GM20000 (cell line): ENCODE data around the gene MKI67.

Experiments
- DNase-seq: peaks from one replicate; pipeline ENCODE4 v3.0.0; 2012; ENCODE audit warnings: low spot score
- TF ChIP-seq, protein P1 (sequence below): IDR thresholded peaks from 2 replicates; pipeline ENCODE4 v1.5.1; 2012; ENCODE audit warnings: mild to moderate bottlenecking, control low read depth; ENCODE audit errors: extremely low read depth, missing control alignments

Gene MKI67

DNA sequence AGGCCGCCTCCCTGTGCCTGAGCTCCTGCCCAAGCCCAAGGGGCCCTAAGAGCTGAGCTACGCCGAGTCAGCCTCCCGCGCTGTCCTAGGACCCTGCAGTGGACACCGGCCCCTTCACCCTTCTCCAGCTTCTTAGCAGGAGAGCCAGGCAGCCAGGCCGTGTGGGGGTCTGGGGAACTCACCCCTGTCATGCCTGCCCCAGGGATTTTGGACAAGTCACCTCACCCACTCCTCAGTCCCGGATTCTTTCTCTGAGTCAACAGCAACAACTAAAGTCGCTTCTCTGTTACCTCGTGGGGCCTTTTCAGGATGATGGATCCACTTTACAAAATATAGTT is 79.3 kb downstream of the MKI67 start:
- DNase-seq, result no peak
- TF ChIP-seq, protein P1, sequence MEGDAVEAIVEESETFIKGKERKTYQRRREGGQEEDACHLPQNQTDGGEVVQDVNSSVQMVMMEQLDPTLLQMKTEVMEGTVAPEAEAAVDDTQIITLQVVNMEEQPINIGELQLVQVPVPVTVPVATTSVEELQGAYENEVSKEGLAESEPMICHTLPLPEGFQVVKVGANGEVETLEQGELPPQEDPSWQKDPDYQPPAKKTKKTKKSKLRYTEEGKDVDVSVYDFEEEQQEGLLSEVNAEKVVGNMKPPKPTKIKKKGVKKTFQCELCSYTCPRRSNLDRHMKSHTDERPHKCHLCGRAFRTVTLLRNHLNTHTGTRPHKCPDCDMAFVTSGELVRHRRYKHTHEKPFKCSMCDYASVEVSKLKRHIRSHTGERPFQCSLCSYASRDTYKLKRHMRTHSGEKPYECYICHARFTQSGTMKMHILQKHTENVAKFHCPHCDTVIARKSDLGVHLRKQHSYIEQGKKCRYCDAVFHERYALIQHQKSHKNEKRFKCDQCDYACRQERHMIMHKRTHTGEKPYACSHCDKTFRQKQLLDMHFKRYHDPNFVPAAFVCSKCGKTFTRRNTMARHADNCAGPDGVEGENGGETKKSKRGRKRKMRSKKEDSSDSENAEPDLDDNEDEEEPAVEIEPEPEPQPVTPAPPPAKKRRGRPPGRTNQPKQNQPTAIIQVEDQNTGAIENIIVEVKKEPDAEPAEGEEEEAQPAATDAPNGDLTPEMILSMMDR, result no peak
